ENCODE results near the gene C11orf68.

DNA sequence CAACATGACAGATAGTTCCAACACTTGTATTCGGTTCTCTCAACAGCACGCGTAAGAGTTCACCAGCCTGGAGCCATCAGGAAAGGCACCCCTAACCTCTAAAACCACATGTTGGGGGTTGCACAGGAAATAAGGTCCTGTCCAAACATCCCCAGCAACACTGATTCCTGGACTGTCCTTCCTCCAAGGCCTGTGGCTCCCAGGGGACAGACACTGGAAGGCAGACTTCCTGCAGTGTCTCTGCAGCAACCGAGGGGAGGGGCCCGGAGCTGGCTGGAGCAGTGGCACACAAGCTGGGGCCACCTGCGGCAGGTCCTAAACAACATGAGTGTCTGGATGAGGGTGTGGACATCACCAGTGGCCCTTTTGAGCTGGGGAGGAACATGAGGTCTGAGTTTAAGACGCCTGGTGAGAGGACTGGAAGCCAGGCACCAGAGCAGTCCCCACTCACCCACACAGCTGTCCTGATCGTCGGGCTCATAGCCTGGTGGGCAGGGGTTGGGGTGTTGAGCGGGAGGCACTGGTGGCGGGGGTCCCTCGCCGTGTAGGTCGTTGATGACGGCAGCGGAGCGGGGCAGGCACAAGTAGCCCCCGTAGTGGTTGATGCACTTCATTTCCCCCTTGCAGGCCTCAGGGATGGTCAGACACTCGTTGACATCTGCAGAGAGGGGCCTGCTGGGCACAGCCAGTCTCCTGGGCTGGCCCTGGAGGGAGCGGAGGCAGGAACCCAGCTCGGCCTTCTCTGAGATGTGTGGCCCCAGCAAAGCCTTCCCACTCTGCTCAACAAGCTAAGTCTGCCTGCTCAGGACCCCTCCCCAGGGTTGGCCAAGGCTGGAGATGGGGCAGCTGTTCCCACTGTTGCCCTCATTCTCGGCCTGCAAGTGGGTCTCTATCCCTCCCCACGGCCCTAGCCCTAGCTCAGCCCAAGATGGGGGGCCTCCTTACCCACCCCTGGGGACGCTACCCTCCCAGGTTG, 47.9 kb downstream of the C11orf68 start:
- TF ChIP-seq, protein P1, sequence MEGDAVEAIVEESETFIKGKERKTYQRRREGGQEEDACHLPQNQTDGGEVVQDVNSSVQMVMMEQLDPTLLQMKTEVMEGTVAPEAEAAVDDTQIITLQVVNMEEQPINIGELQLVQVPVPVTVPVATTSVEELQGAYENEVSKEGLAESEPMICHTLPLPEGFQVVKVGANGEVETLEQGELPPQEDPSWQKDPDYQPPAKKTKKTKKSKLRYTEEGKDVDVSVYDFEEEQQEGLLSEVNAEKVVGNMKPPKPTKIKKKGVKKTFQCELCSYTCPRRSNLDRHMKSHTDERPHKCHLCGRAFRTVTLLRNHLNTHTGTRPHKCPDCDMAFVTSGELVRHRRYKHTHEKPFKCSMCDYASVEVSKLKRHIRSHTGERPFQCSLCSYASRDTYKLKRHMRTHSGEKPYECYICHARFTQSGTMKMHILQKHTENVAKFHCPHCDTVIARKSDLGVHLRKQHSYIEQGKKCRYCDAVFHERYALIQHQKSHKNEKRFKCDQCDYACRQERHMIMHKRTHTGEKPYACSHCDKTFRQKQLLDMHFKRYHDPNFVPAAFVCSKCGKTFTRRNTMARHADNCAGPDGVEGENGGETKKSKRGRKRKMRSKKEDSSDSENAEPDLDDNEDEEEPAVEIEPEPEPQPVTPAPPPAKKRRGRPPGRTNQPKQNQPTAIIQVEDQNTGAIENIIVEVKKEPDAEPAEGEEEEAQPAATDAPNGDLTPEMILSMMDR (IDR thresholded peaks at IDR 0.05; ENCODE audit: insufficient read depth, low read length), result no peak
- TF ChIP-seq POLR2AphosphoS5 (IDR thresholded peaks at IDR 0.05; ENCODE audit: low read depth) (no peak), GABPA (IDR thresholded peaks at IDR 0.05; ENCODE audit: low read depth) (no peak), SPI1 (IDR thresholded peaks at IDR 0.05; ENCODE audit: borderline replicate concordance, low read depth) (no peak)
- TF ChIP-seq, protein P2, sequence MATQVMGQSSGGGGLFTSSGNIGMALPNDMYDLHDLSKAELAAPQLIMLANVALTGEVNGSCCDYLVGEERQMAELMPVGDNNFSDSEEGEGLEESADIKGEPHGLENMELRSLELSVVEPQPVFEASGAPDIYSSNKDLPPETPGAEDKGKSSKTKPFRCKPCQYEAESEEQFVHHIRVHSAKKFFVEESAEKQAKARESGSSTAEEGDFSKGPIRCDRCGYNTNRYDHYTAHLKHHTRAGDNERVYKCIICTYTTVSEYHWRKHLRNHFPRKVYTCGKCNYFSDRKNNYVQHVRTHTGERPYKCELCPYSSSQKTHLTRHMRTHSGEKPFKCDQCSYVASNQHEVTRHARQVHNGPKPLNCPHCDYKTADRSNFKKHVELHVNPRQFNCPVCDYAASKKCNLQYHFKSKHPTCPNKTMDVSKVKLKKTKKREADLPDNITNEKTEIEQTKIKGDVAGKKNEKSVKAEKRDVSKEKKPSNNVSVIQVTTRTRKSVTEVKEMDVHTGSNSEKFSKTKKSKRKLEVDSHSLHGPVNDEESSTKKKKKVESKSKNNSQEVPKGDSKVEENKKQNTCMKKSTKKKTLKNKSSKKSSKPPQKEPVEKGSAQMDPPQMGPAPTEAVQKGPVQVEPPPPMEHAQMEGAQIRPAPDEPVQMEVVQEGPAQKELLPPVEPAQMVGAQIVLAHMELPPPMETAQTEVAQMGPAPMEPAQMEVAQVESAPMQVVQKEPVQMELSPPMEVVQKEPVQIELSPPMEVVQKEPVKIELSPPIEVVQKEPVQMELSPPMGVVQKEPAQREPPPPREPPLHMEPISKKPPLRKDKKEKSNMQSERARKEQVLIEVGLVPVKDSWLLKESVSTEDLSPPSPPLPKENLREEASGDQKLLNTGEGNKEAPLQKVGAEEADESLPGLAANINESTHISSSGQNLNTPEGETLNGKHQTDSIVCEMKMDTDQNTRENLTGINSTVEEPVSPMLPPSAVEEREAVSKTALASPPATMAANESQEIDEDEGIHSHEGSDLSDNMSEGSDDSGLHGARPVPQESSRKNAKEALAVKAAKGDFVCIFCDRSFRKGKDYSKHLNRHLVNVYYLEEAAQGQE (IDR thresholded peaks at IDR 0.05; ENCODE audit: insufficient replicate concordance, low read depth), result no peak

All from HL-60 (cell line).